ENCODE results near the gene PARP2.
"Not testable (repeated sequence)": the region's sequence is repeated elsewhere in the genome, so short reads cannot be mapped to it uniquely, and the experiment has no call there.

Gene PARP2

GRCh38 chr14:20341032-20341431 lies 2.4 kb upstream of the PARP2 start:
- no CpG with 5 or more reads among the region's 4 CpGs for WGBS (ENCODE audit: extremely low coverage, insufficient coverage, low lambda C conversion rate)
- H3K4me1 ChIP-seq (ENCODE audit: control insufficient read depth, low read depth, low read length); H3K18ac ChIP-seq (ENCODE audit: low read length); H2BK120ac ChIP-seq (ENCODE audit: low read depth, low read length); H4K5ac ChIP-seq (ENCODE audit: low read length); H3K4ac ChIP-seq (ENCODE audit: low read depth, low read length); H2AK5ac ChIP-seq (ENCODE audit: low read length); H3K4me3 ChIP-seq (ENCODE audit: low read length); H3K79me2 ChIP-seq (ENCODE audit: control insufficient read depth, insufficient read depth, low read length); H3K9ac ChIP-seq (ENCODE audit: low read length); H3K23ac ChIP-seq (ENCODE audit: low read length); H3K56ac ChIP-seq (ENCODE audit: low read length); DNase-seq; H4K8ac ChIP-seq (ENCODE audit: low read depth, low read length); H2BK5ac ChIP-seq (ENCODE audit: low read length); H3K79me1 ChIP-seq (ENCODE audit: low read length); H3K36me3 ChIP-seq (ENCODE audit: control insufficient read depth, insufficient read depth, low read length); H3K4me2 ChIP-seq (ENCODE audit: low read length); H2BK15ac ChIP-seq (replicated peaks; ENCODE audit: low read depth); H3K27ac ChIP-seq (ENCODE audit: low read depth, low read length); H3K27me3 ChIP-seq (ENCODE audit: insufficient read depth, low read length, poor library complexity): not testable (repeated sequence)

GRCh38 chr14:20341646-20342045 lies 1.8 kb upstream of the PARP2 start:
- Histone ChIP-seq H3K79me1 (ENCODE audit: low read length) (peaks cover 2% of the 10 kb centered on the region), H3K27ac (ENCODE audit: low read depth, low read length) (no peak overlapping the region), H4K5ac (ENCODE audit: low read length) (no peak overlapping the region), H2BK15ac (replicated peaks; ENCODE audit: low read depth) (no peak overlapping the region), H2BK5ac (ENCODE audit: low read length) (no peak overlapping the region), H4K8ac (ENCODE audit: low read depth, low read length) (no peak overlapping the region), H3K56ac (ENCODE audit: low read length) (no peak overlapping the region), H3K36me3 (ENCODE audit: control insufficient read depth, insufficient read depth, low read length) (peaks cover 1% of the 10 kb centered on the region), H3K23ac (ENCODE audit: low read length) (no peak overlapping the region), H3K27me3 (ENCODE audit: insufficient read depth, low read length, poor library complexity) (no peaks in the 10 kb centered on the region), H3K9ac (ENCODE audit: low read length) (no peak overlapping the region), H2AK5ac (ENCODE audit: low read length) (no peak overlapping the region), H3K79me2 (ENCODE audit: control insufficient read depth, insufficient read depth, low read length) (peaks cover 4% of the 10 kb centered on the region), H3K4me2 (ENCODE audit: low read length) (no peak overlapping the region), H3K4ac (ENCODE audit: low read depth, low read length) (no peak overlapping the region), H3K4me1 (ENCODE audit: control insufficient read depth, low read depth, low read length) (no peaks in the 10 kb centered on the region), H3K18ac (ENCODE audit: low read length) (no peak overlapping the region), H2BK120ac (ENCODE audit: low read depth, low read length) (no peak overlapping the region), H3K4me3 (ENCODE audit: low read length) (no peak overlapping the region)
- DNase-seq = no peak
- WGBS (ENCODE audit: extremely low coverage, insufficient coverage, low lambda C conversion rate) = no CpG with 5 or more reads among the region's 2 CpGs

- Histone ChIP-seq H3K4ac (ENCODE audit: low read depth, low read length) (no peak overlapping the region), H3K18ac (ENCODE audit: low read length) (no peak overlapping the region), H3K27me3 (ENCODE audit: insufficient read depth, low read length, poor library complexity) (no peaks in the 10 kb centered on the region), H3K56ac (ENCODE audit: low read length) (peak overlapping the region; percentile 88), H3K9ac (ENCODE audit: low read length) (peak overlapping the region; percentile 85), H2BK15ac (replicated peaks; ENCODE audit: low read depth) (no peak overlapping the region), H2BK5ac (ENCODE audit: low read length) (no peak overlapping the region), H3K4me1 (ENCODE audit: control insufficient read depth, low read depth, low read length) (no peaks in the 10 kb centered on the region), H2AK5ac (ENCODE audit: low read length) (no peak overlapping the region), H3K23ac (ENCODE audit: low read length) (no peak overlapping the region), H4K8ac (ENCODE audit: low read depth, low read length) (no peak overlapping the region), H3K4me2 (ENCODE audit: low read length) (peak overlapping the region; percentile 68), H3K27ac (ENCODE audit: low read depth, low read length) (no peak overlapping the region), H4K5ac (ENCODE audit: low read length) (no peak overlapping the region), H3K79me2 (ENCODE audit: control insufficient read depth, insufficient read depth, low read length) (peaks cover 4% of the 10 kb centered on the region), H3K79me1 (ENCODE audit: low read length) (peaks cover 2% of the 10 kb centered on the region), H3K4me3 (ENCODE audit: low read length) (peak overlapping the region; percentile 76), H3K36me3 (ENCODE audit: control insufficient read depth, insufficient read depth, low read length) (peaks cover 2% of the 10 kb centered on the region), H2BK120ac (ENCODE audit: low read depth, low read length) (no peak overlapping the region)
- peak; percentile 26 for DNase-seq
- no CpG with 5 or more reads among the region's 3 CpGs for WGBS (ENCODE audit: extremely low coverage, insufficient coverage, low lambda C conversion rate)
Observed at GRCh38 chr14:20343862-20344220, 406 bp downstream of the PARP2 start.

GRCh38 chr14:20345366-20345765 lies 1.9 kb downstream of the PARP2 start:
- no peak overlapping the region for H2BK5ac ChIP-seq (ENCODE audit: low read length)
- peaks cover 2% of the 10 kb centered on the region for H3K79me1 ChIP-seq (ENCODE audit: low read length)
- H4K8ac ChIP-seq (ENCODE audit: low read depth, low read length) = no peak overlapping the region
- no peak overlapping the region for H3K18ac ChIP-seq (ENCODE audit: low read length)
- no peak overlapping the region for H2BK120ac ChIP-seq (ENCODE audit: low read depth, low read length)
- no peaks in the 10 kb centered on the region for H3K27me3 ChIP-seq (ENCODE audit: insufficient read depth, low read length, poor library complexity)
- no peak overlapping the region for H3K9ac ChIP-seq (ENCODE audit: low read length)
- H4K5ac ChIP-seq (ENCODE audit: low read length) = no peak overlapping the region
- H2AK5ac ChIP-seq (ENCODE audit: low read length) = no peak overlapping the region
- H2BK15ac ChIP-seq (replicated peaks; ENCODE audit: low read depth) = no peak overlapping the region
- H3K4me3 ChIP-seq (ENCODE audit: low read length) = no peak overlapping the region
- no CpG with 5 or more reads among the region's 1 CpG for WGBS (ENCODE audit: extremely low coverage, insufficient coverage, low lambda C conversion rate)
- no peak overlapping the region for H3K56ac ChIP-seq (ENCODE audit: low read length)
- peaks cover 4% of the 10 kb centered on the region for H3K79me2 ChIP-seq (ENCODE audit: control insufficient read depth, insufficient read depth, low read length)
- H3K4me1 ChIP-seq (ENCODE audit: control insufficient read depth, low read depth, low read length) = no peaks in the 10 kb centered on the region
- H3K23ac ChIP-seq (ENCODE audit: low read length) = no peak overlapping the region
- H3K4me2 ChIP-seq (ENCODE audit: low read length) = no peak overlapping the region
- H3K27ac ChIP-seq (ENCODE audit: low read depth, low read length) = no peak overlapping the region
- no peak overlapping the region for H3K4ac ChIP-seq (ENCODE audit: low read depth, low read length)
- H3K36me3 ChIP-seq (ENCODE audit: control insufficient read depth, insufficient read depth, low read length) = peaks cover 4% of the 10 kb centered on the region
- DNase-seq = no peak

GRCh38 chr14:20346713-20347112 lies 3.3 kb downstream of the PARP2 start:
- H2BK5ac ChIP-seq (ENCODE audit: low read length) = no peak overlapping the region
- no peak overlapping the region for H2BK120ac ChIP-seq (ENCODE audit: low read depth, low read length)
- no peak overlapping the region for H3K23ac ChIP-seq (ENCODE audit: low read length)
- H3K4ac ChIP-seq (ENCODE audit: low read depth, low read length) = no peak overlapping the region
- no CpG with 5 or more reads among the region's 1 CpG for WGBS (ENCODE audit: extremely low coverage, insufficient coverage, low lambda C conversion rate)
- H3K36me3 ChIP-seq (ENCODE audit: control insufficient read depth, insufficient read depth, low read length) = peaks cover 8% of the 10 kb centered on the region
- no peak overlapping the region for H3K4me3 ChIP-seq (ENCODE audit: low read length)
- no peak overlapping the region for H4K5ac ChIP-seq (ENCODE audit: low read length)
- peaks cover 2% of the 10 kb centered on the region for H3K79me1 ChIP-seq (ENCODE audit: low read length)
- DNase-seq = no peak
- no peaks in the 10 kb centered on the region for H3K27me3 ChIP-seq (ENCODE audit: insufficient read depth, low read length, poor library complexity)
- no peak overlapping the region for H3K4me2 ChIP-seq (ENCODE audit: low read length)
- H2BK15ac ChIP-seq (replicated peaks; ENCODE audit: low read depth) = no peak overlapping the region
- no peak overlapping the region for H3K18ac ChIP-seq (ENCODE audit: low read length)
- no peak overlapping the region for H2AK5ac ChIP-seq (ENCODE audit: low read length)
- no peak overlapping the region for H4K8ac ChIP-seq (ENCODE audit: low read depth, low read length)
- H3K56ac ChIP-seq (ENCODE audit: low read length) = no peak overlapping the region
- peaks cover 4% of the 10 kb centered on the region for H3K79me2 ChIP-seq (ENCODE audit: control insufficient read depth, insufficient read depth, low read length)
- no peak overlapping the region for H3K27ac ChIP-seq (ENCODE audit: low read depth, low read length)
- no peak overlapping the region for H3K9ac ChIP-seq (ENCODE audit: low read length)
- H3K4me1 ChIP-seq (ENCODE audit: control insufficient read depth, low read depth, low read length) = no peaks in the 10 kb centered on the region

- no peak overlapping the region for H3K4me3 ChIP-seq (ENCODE audit: low read length)
- WGBS (ENCODE audit: extremely low coverage, insufficient coverage, low lambda C conversion rate) = no CpG with 5 or more reads among the region's 3 CpGs
- DNase-seq = no peak
Observed at GRCh38 chr14:20347747-20348146, 4.3 kb downstream of the PARP2 start.

More at GRCh38 chr14:20347747-20348146, 4.3 kb downstream of the PARP2 start:
- H3K4me2 ChIP-seq (ENCODE audit: low read length) = no peak overlapping the region
- H3K9ac ChIP-seq (ENCODE audit: low read length) = no peak overlapping the region
- no peak overlapping the region for H4K5ac ChIP-seq (ENCODE audit: low read length)
- no peak overlapping the region for H4K8ac ChIP-seq (ENCODE audit: low read depth, low read length)
- H2BK15ac ChIP-seq (replicated peaks; ENCODE audit: low read depth) = no peak overlapping the region
- H3K18ac ChIP-seq (ENCODE audit: low read length) = no peak overlapping the region
- no peak overlapping the region for H3K23ac ChIP-seq (ENCODE audit: low read length)
- no peaks in the 10 kb centered on the region for H3K4me1 ChIP-seq (ENCODE audit: control insufficient read depth, low read depth, low read length)
- H3K27ac ChIP-seq (ENCODE audit: low read depth, low read length) = no peak overlapping the region
- no peak overlapping the region for H3K56ac ChIP-seq (ENCODE audit: low read length)
- H3K36me3 ChIP-seq (ENCODE audit: control insufficient read depth, insufficient read depth, low read length) = peaks cover 8% of the 10 kb centered on the region
- peaks cover 4% of the 10 kb centered on the region for H3K79me2 ChIP-seq (ENCODE audit: control insufficient read depth, insufficient read depth, low read length)
- no peaks in the 10 kb centered on the region for H3K27me3 ChIP-seq (ENCODE audit: insufficient read depth, low read length, poor library complexity)
- no peak overlapping the region for H2BK5ac ChIP-seq (ENCODE audit: low read length)
- H3K79me1 ChIP-seq (ENCODE audit: low read length) = peaks cover 2% of the 10 kb centered on the region
- no peak overlapping the region for H2AK5ac ChIP-seq (ENCODE audit: low read length)
- no peak overlapping the region for H2BK120ac ChIP-seq (ENCODE audit: low read depth, low read length)
- H3K4ac ChIP-seq (ENCODE audit: low read depth, low read length) = no peak overlapping the region

Measured in mesendoderm (in vitro differentiated cells).